Prostate gland (tissue), 2 donors: Measurements from ENCODE around the gene KRT2.

ENCODE experiments used
- POLR2A ChIP-seq: fragments of 450-650 bp; IDR thresholded peaks from one replicate; pipeline ENCODE4 v1.6.1; 2016; ENCODE audit warnings: antibody characterized with exemption, mild to moderate bottlenecking
- TF ChIP-seq, protein P1 (sequence below), 4 experiments: fragments of 200-600 bp in 2 of 4; fragments of 450-650 bp in 2 of 4; sonication (generic) in 2 of 4; IDR thresholded peaks; 1 replicate in 3 of 4; 2 replicates in 1 of 4; pipeline ENCODE4 v1.5.1; 2016 to 2019; ENCODE audit warnings: antibody characterized with exemption in 4 of 4, mild to moderate bottlenecking in 2 of 4, moderate library complexity in 2 of 4

DNA sequence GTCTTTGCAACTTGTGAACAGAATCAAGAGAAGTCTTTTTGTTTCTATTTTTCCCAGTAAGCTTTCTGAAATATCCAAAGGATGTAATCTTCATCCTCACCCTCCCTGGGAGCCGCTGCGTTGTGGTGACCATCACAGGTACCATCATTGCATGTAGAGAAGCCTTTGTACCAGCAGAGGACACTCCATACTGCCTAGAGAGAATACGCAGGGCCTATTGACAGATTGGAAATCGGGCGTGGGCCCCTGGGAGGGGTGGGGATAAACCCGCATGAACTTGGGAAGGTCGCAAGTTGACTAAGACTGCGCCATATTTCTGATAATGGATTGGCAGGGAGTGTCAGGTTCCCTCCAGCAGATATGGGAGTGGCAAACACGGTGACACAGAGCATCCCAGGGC is 15.5 kb upstream of the KRT2 start:
- TF ChIP-seq, protein P1, sequence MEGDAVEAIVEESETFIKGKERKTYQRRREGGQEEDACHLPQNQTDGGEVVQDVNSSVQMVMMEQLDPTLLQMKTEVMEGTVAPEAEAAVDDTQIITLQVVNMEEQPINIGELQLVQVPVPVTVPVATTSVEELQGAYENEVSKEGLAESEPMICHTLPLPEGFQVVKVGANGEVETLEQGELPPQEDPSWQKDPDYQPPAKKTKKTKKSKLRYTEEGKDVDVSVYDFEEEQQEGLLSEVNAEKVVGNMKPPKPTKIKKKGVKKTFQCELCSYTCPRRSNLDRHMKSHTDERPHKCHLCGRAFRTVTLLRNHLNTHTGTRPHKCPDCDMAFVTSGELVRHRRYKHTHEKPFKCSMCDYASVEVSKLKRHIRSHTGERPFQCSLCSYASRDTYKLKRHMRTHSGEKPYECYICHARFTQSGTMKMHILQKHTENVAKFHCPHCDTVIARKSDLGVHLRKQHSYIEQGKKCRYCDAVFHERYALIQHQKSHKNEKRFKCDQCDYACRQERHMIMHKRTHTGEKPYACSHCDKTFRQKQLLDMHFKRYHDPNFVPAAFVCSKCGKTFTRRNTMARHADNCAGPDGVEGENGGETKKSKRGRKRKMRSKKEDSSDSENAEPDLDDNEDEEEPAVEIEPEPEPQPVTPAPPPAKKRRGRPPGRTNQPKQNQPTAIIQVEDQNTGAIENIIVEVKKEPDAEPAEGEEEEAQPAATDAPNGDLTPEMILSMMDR (IDR thresholded peaks at IDR 0.05) = no peak
- no peak for TF ChIP-seq POLR2A
